ENCODE data around the gene RUNX3. TPM values are rescaled to one million over a fixed set of nuclear protein-coding genes. Genes with fewer than 3 reads are reported as not detected.
"Not testable (repeated sequence)": the region's sequence is repeated elsewhere in the genome, so short reads cannot be mapped to it uniquely, and the experiment has no call there.

Gene RUNX3
- total RNA-seq (ENCODE audit: low replicate concordance) = not detected in 2 replicates

DNA sequence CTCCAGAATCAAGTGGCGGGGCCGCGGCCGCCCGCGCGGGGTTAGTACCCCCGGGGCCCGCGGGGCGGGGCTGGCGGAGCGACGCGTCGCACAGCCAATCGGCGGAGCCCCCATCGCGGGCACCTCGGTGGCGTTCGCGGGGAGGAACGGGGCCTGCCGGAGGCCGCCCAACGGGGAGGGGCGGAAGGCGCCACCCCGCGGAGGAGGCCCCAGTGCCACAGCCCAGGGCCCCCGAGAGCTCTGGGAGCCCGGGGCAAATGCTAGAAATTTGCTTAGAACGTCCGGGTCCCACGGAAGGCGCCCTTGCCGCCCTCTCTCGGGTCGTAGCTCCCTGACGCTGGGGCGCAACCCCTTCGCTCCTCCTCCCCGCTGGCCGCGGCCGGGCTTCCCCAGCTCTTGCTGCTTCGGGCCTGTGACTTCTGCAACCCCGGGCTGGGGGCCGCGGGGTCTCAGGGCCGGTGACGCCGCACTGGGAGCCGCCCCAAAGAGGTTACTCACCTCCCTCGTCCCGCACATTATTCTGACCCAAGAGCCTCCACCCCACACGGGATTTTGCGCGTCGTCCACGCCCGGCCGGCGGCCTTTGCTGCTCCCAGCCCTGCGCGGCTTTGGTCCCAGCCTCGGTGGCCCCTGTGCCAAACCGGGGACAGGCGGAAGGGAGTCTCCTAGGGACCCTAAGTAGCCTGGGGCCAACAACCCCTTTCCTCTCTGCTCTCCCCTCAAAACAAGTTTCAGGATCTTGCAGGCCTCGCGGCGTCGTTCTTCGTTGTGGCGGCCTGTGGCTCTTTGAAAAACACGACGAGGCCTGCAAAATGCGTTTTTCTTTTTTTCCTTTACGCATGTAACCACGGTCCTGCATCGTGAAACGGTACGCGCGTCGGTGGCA lies at the start of gene RUNX3:
Gene RUNX3, minus strand, starts transcription at position 17 of the 886 bp plus-strand sequence. CDS start 408 bp downstream, outside the sequence.
- DNase-seq (ENCODE audit: low read depth) = no peak
- TF ChIP-seq, protein P1, sequence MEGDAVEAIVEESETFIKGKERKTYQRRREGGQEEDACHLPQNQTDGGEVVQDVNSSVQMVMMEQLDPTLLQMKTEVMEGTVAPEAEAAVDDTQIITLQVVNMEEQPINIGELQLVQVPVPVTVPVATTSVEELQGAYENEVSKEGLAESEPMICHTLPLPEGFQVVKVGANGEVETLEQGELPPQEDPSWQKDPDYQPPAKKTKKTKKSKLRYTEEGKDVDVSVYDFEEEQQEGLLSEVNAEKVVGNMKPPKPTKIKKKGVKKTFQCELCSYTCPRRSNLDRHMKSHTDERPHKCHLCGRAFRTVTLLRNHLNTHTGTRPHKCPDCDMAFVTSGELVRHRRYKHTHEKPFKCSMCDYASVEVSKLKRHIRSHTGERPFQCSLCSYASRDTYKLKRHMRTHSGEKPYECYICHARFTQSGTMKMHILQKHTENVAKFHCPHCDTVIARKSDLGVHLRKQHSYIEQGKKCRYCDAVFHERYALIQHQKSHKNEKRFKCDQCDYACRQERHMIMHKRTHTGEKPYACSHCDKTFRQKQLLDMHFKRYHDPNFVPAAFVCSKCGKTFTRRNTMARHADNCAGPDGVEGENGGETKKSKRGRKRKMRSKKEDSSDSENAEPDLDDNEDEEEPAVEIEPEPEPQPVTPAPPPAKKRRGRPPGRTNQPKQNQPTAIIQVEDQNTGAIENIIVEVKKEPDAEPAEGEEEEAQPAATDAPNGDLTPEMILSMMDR (IDR thresholded peaks at IDR 0.05; ENCODE audit: insufficient read depth, low read length) = no peak
- H3K4me3 ChIP-seq (ENCODE audit: low read depth, low read length) = no peak within 1 kb of the TSS

DNA sequence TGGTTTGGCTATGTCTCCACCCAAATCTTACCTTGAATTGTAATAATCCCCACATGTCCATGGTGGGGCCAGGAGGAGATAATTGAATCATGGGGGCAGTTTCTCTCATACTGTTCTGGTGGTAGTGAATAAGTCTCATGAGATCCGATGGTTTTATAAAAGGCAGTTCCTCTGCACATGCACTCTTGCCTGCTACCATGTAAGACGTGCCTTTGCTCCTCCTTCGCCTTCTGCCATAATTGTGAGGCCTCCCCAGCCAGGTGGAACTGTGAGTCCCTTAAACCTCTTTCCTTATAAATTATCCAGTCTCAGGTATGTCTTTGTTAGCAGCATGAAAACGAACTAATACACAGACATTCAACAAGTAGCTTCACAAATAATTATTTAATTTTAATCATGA lies 49.2 kb upstream of the RUNX3 start:
- not testable (repeated sequence) for H3K4me3 ChIP-seq (ENCODE audit: low read depth, low read length); DNase-seq (ENCODE audit: low read depth)

DNA sequence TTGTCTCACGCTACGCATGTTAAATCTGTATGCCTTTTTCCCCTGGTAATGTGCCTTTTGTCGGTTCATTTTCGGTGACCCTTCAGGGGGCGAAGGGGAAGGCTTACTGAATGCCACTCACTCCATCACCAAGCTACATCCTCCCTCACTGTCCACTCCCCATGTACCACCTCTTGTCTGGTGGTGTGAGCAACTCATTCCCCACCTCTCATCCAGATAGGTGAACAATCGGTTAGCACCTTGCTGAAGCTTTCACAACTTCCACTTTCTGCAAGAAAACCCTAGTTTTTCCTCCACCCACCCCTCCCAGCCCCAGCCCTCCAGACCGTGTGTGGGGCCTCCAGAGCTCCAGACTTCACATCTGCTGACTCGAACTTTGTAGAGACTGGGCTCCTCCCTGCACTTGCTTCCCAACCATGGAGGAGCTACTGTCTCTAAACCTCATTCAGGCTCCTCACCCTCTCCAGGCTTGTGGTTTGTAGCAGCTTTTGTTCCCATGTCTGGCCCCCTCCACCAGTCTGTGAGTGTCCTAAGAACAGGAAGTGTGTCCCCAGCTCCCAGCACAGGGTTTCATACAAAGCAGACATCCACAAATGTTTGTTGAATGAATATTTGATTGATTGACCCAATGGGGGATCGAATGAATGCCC lies 48.4 kb upstream of the RUNX3 start:
- DNase-seq (ENCODE audit: low read depth) = no peak
- H3K4me3 ChIP-seq (ENCODE audit: low read depth, low read length) = no peak overlapping the region
- TF ChIP-seq, protein P1 (IDR thresholded peaks at IDR 0.05; ENCODE audit: insufficient read depth, low read length) = no peak

DNA sequence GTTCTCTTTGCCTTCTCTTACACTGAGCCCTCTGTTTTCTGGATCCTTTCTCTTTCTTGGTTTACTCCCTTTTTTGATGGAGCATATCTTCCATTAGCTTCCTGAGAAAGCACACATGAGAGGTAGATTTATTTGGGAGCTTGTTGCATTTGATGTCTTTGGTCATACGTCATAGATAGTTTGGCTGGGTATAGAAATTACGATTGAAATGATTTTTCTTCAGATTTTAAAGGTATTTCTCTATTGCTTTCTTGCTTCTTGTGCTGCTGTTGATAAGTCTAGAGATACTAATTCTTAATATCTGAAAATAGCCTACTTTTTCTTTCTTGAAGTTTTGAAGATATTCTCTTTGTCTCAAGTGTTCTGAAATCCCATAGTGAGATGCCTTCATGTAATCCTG lies 45.3 kb upstream of the RUNX3 start:
- no peak for DNase-seq (ENCODE audit: low read depth)

DNA sequence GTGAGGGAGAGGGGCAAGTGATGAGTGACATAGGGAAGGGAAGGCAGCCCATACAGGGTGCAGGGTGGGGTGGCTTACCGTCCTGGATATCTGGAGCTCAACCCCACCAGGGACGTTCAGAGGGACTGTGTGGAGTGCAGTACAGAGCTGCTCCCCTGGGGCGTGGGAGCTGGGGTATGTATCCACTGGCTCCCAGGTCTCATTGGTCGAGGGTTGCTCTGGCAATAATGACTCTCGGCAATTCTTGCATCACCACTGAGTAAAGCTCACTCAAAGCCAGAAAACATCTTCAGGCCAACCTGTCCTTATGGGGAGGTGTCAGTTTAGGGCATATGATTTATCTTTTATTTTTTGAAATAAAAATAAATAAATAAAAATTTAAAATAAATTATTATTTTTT lies 43.2 kb upstream of the RUNX3 start:
- TF ChIP-seq, protein P1 (IDR thresholded peaks at IDR 0.05; ENCODE audit: insufficient read depth, low read length) = no peak
- no peak overlapping the region for H3K4me3 ChIP-seq (ENCODE audit: low read depth, low read length)
- DNase-seq (ENCODE audit: low read depth) = no peak

More for the DNA sequence above, 45.3 kb upstream of the RUNX3 start:
- TF ChIP-seq, protein P1 (IDR thresholded peaks at IDR 0.05; ENCODE audit: insufficient read depth, low read length) = no peak
- no peak overlapping the region for H3K4me3 ChIP-seq (ENCODE audit: low read depth, low read length)

DNA sequence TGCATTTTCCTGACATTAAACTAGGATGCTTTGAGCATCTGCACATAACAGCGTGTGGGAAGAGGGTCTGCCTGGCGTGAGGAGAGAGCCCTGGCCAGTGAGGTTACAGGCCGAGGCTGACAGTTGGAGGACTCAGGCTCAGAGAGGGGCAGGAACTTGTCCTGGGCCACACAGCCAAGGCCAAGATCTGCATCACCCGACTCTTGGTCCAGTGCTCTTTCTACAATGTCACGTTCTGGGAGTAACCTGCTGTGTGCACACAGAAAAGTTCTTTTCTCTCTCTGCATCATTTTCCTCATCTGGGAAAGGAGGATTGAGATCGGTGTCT lies 42.8 kb upstream of the RUNX3 start:
- no peak overlapping the region for H3K4me3 ChIP-seq (ENCODE audit: low read depth, low read length)
- TF ChIP-seq, protein P1 (IDR thresholded peaks at IDR 0.05; ENCODE audit: insufficient read depth, low read length) = no peak
- DNase-seq (ENCODE audit: low read depth) = no peak

DNA sequence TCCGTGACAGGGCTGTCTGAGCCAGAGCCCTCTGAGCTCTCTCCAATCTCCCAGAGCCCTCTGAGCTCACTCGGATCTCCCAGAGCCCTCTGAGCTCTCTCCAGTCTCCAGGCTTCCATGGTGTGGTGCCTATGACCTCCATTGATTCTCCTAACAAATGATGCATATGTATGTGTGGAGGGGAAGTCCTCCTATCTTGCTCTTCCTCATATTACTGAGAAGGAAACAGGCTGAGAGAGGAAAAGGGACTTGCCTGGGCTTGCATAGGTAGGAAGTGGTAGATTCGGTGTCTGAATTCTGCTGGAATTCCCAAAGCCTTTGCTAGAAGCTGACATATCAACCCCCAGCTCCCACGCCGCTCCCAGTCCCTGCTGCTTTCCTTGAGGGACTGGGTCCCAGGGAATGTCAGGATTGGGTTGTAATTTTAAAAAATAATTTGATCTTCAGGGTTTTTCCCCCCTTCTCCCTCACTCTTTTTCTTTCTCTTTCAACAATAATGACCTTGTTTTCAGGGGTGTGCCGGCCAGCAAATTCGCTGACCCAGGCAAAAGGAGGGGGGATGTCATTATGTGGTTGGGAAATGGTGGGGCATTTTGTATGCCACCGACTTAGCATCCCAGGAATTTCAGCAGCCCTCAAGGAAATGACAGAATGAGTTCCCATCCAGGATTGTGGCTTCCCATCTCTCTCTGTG lies 42.3 kb upstream of the RUNX3 start:
- no peak for DNase-seq (ENCODE audit: low read depth)
- TF ChIP-seq, protein P1 (IDR thresholded peaks at IDR 0.05; ENCODE audit: insufficient read depth, low read length) = no peak
- H3K4me3 ChIP-seq (ENCODE audit: low read depth, low read length) = no peak overlapping the region

Data from fibroblast of the aortic adventitia (primary cell).